ENCODE results near the gene KLHL29.

KLHL29 gene

DNA sequence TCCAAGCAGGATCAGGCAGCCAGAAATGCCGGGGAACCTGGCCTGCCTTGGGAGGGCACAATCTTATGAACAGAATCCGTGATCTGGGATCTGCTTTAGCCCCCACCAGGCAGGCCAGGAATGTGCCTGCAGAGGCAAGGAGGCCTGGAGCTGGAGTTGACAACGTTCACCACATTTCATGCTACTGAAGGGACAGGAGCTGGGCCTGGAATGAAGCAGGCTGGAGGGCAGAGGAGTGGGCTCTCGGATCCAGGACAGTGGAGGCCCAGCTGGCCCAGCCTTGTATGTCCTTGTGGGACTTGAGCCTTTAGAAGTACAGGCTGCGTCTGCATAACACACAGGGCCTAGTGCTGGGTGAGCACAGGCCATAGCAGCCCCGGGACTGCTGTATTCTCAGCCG, 91.8 kb downstream of the KLHL29 start:
- H3K4me1 ChIP-seq (ENCODE audit: control insufficient read depth, insufficient read depth, low read length) = peaks cover 25% of the 10 kb centered on the region
- H3K9me3 ChIP-seq (ENCODE audit: control insufficient read depth, insufficient read depth, low read length) = no peaks in the 10 kb centered on the region
- H3K4me3 ChIP-seq (ENCODE audit: low read depth, low read length) = no peak overlapping the region
- H3K9ac ChIP-seq (ENCODE audit: low read depth, low read length) = no peak overlapping the region
- peaks cover 5% of the 10 kb centered on the region for H3K27me3 ChIP-seq (ENCODE audit: control insufficient read depth, insufficient read depth, low read length)
- H3K36me3 ChIP-seq (ENCODE audit: control insufficient read depth, insufficient read depth, low read length) = no peaks in the 10 kb centered on the region

DNA sequence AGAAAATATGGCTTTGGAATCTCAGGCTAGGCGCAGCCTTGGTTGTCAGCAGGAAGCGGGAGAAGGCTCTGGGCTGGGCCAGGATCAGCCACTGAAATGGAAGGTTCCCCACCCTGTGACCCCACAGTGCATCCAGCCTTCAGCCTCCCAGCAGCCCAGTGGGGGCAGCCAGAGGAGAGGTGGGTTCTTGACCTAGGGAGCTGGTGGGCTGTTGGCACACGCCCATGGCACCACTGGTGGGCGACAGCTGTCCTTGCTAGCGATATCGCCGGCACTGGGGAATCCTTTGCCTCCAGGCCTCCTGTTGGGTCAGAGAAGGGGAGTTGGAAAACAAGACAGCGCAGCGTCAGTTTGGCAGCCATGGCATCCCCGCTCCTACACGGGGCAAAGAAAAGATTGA, 92.4 kb downstream of the KLHL29 start:
- H3K4me1 ChIP-seq (ENCODE audit: control insufficient read depth, insufficient read depth, low read length) = peaks cover 25% of the 10 kb centered on the region
- no peak overlapping the region for H3K4me3 ChIP-seq (ENCODE audit: low read depth, low read length)
- H3K27me3 ChIP-seq (ENCODE audit: control insufficient read depth, insufficient read depth, low read length) = peaks cover 5% of the 10 kb centered on the region
- no peaks in the 10 kb centered on the region for H3K9me3 ChIP-seq (ENCODE audit: control insufficient read depth, insufficient read depth, low read length)
- H3K9ac ChIP-seq (ENCODE audit: low read depth, low read length) = no peak overlapping the region
- no peaks in the 10 kb centered on the region for H3K36me3 ChIP-seq (ENCODE audit: control insufficient read depth, insufficient read depth, low read length)

DNA sequence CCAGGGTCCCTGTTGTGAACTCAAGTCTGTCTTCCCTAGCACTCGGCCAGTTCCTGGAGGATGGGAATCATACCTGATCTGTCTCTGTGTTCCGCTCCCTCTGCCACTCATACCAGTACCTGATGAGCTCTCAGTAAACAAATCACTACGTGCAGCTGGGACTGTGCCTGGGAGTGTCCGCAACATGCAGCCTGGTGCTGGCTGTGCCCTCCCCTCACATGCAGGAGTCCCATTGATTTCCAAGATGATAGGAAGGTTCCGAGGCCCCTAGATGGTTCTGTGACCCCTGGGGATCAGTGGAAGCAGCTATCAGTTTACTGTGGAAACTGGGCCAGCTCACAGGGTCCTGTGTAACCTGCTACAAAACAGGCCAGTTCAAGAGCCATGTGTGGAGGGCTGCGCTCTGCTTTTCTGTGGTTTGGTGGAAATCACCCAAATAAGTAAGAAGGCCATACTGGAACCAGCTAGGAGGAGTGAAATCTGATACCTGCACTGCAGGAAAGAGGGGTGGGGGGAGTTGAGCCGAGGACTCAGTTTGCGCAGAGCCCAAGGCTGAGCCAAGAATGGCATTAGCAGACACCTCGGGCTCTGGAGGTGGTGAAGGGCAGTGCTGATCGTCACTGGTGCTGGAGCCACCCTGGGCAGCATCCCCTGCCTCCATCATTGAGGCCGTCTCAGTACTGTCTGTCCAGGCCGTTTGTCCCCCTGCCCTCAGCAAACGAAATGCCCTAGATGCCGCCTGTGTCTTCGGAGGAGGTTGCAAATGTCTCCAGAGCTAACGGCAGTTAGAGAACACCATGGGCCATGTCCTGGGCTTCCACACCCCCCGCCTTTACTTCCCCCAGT, 93.3 kb downstream of the KLHL29 start:
- Histone ChIP-seq H3K4me3 (ENCODE audit: low read depth, low read length) (no peak overlapping the region), H3K27me3 (ENCODE audit: control insufficient read depth, insufficient read depth, low read length) (peaks cover 5% of the 10 kb centered on the region), H3K36me3 (ENCODE audit: control insufficient read depth, insufficient read depth, low read length) (no peaks in the 10 kb centered on the region), H3K4me1 (ENCODE audit: control insufficient read depth, insufficient read depth, low read length) (peaks cover 25% of the 10 kb centered on the region), H3K9ac (ENCODE audit: low read depth, low read length) (no peak overlapping the region), H3K9me3 (ENCODE audit: control insufficient read depth, insufficient read depth, low read length) (no peaks in the 10 kb centered on the region)

DNA sequence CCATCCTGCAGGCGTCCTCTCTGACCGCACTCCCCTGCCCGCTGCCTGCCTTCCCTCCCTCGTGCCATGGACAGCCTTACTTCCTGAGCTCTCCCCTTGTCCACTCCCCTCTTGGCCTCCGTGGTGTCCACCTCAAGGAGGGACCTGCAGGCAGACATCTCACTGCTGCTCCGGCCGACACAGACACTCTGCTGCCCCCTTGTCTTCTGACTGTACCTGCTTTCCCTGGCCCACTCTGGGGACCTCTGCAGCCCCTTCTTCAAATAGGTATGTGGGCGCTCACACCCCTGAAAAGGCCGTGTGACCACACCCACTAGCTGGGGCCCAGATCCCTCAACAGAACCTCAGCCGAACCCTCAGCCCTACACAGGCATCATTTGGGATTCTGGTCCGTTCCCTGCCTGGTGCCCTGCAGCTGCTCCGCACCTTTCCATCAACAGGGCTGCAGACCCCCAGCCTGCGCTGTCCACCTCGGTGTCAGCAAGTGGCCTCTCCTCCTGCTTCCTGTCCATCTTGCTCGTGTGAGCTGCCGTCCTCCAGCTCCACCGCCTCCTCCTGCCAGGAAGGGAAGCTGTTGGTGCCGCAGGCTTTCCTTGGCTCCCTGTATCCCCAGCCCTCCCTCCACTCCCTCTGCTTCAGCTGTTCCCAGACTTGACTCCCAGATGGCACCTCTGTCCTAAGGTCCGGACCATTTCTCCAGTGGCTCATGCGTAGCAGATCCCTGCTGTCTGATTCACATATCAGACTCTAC, 94.1 kb downstream of the KLHL29 start:
- H3K9me3 ChIP-seq (ENCODE audit: control insufficient read depth, insufficient read depth, low read length) = no peaks in the 10 kb centered on the region
- no peaks in the 10 kb centered on the region for H3K36me3 ChIP-seq (ENCODE audit: control insufficient read depth, insufficient read depth, low read length)
- H3K27me3 ChIP-seq (ENCODE audit: control insufficient read depth, insufficient read depth, low read length) = no peaks in the 10 kb centered on the region
- no peak overlapping the region for H3K4me3 ChIP-seq (ENCODE audit: low read depth, low read length)
- peaks cover 25% of the 10 kb centered on the region for H3K4me1 ChIP-seq (ENCODE audit: control insufficient read depth, insufficient read depth, low read length)
- H3K9ac ChIP-seq (ENCODE audit: low read depth, low read length) = no peak overlapping the region

DNA sequence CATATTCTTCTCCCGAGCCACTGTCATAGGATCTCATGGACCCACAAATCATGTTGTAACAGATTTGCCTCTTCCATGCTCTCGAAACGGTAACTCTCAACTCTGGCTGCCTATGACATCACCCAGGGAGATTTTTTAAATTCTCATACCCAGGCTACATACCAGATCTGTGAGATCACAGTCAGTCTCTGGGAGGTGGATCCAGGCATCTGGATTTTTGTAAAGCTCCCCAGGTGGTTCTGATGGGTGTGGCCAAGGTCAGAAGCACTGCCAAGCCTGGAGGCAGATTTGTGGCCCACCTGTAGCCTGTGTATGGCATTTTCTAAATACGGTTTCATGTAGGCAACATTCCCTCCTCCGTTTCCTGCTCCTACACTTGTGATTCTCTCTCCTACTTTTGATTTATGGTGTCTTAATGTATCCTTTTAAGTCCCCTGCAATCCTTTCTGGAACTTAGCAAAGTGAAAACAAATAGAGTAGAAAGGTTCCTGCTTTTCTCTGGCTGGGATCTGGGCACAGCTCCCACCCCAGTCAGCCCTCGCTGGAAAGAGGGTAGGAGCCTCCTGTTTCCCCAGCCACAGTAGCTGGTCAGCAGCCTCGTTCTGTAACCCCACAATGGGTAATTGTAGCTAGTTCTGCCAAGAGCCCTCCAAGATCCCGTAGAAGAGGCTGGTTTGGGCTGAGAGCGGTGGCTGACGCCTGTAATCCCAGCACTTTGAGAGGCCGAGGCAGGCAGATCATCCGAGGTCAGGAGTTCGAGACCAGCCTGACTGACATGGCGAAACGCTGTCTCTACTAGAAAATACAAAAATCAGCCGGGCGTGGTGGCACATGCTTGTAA, 96.2 kb downstream of the KLHL29 start:
- no peaks in the 10 kb centered on the region for H3K36me3 ChIP-seq (ENCODE audit: control insufficient read depth, insufficient read depth, low read length)
- H3K4me3 ChIP-seq (ENCODE audit: low read depth, low read length) = no peak overlapping the region
- no peaks in the 10 kb centered on the region for H3K9me3 ChIP-seq (ENCODE audit: control insufficient read depth, insufficient read depth, low read length)
- no peak overlapping the region for H3K9ac ChIP-seq (ENCODE audit: low read depth, low read length)
- no peaks in the 10 kb centered on the region for H3K27me3 ChIP-seq (ENCODE audit: control insufficient read depth, insufficient read depth, low read length)
- H3K4me1 ChIP-seq (ENCODE audit: control insufficient read depth, insufficient read depth, low read length) = peaks cover 14% of the 10 kb centered on the region

DNA sequence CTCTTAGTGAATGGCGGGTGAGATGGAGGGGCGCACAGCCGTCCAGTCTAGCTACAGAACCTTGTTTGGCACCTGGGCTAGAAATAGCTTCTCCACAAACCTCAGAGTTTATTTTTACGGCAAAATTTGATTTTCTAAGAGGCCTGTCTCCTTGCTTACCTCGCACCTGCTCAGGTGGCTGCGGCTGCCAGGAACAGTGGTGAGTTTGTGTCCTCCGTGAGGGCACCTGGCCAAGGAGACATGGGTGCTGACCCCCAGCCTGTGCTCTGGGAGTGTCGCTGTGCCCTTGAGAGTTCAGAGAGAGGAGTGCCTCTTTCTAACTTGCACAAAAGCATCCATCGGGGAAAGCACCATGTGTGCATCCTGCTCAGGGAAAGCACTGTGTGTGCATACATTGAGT, 97.2 kb downstream of the KLHL29 start:
- Histone ChIP-seq H3K27me3 (ENCODE audit: control insufficient read depth, insufficient read depth, low read length) (no peaks in the 10 kb centered on the region), H3K4me1 (ENCODE audit: control insufficient read depth, insufficient read depth, low read length) (peaks cover 14% of the 10 kb centered on the region), H3K9me3 (ENCODE audit: control insufficient read depth, insufficient read depth, low read length) (no peaks in the 10 kb centered on the region), H3K4me3 (ENCODE audit: low read depth, low read length) (no peak overlapping the region), H3K36me3 (ENCODE audit: control insufficient read depth, insufficient read depth, low read length) (no peaks in the 10 kb centered on the region), H3K9ac (ENCODE audit: low read depth, low read length) (no peak overlapping the region)

DNA sequence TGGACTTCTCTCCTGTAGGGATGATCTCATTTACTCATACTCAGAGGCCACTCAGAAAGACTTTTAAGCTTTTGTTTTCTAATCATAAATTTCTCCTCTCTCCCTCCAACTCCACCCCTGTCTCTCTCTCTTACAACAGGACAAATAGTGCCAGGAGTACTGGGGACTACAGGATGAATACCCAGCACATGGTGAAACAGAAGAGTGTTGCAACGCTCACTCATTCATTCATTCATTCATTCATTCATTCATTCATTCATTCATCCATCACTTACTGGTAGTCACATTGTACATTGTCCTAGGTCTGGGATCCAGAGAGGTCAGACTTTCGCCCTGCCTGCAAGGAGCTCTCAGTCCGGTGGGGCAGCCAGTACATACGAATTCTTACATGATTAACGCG, 97.6 kb downstream of the KLHL29 start:
- no peak overlapping the region for H3K4me3 ChIP-seq (ENCODE audit: low read depth, low read length)
- H3K36me3 ChIP-seq (ENCODE audit: control insufficient read depth, insufficient read depth, low read length) = no peaks in the 10 kb centered on the region
- peaks cover 14% of the 10 kb centered on the region for H3K4me1 ChIP-seq (ENCODE audit: control insufficient read depth, insufficient read depth, low read length)
- H3K9ac ChIP-seq (ENCODE audit: low read depth, low read length) = no peak overlapping the region
- H3K9me3 ChIP-seq (ENCODE audit: control insufficient read depth, insufficient read depth, low read length) = no peaks in the 10 kb centered on the region
- no peaks in the 10 kb centered on the region for H3K27me3 ChIP-seq (ENCODE audit: control insufficient read depth, insufficient read depth, low read length)

DNA sequence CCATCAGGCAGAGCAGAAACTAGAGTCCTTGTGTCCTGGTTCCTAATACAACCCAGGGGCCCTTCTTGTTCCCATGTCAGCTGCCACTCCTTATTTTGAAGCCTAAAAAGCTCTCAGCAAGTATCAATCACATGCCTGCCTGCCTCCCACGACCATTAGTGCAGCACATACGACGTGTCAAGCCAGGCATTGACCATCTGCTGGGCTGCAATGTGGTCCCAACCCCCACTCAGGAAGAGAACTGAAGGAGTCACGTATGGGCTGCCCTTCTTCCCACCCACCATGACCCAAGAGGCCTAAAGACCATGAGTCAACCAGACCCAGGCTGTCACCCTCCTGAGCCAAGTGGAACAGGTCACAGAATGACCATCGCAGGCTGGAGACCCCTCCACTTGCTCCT, 98.8 kb downstream of the KLHL29 start:
- Histone ChIP-seq H3K27me3 (ENCODE audit: control insufficient read depth, insufficient read depth, low read length) (no peaks in the 10 kb centered on the region), H3K4me1 (ENCODE audit: control insufficient read depth, insufficient read depth, low read length) (peaks cover 6% of the 10 kb centered on the region), H3K9me3 (ENCODE audit: control insufficient read depth, insufficient read depth, low read length) (no peaks in the 10 kb centered on the region), H3K36me3 (ENCODE audit: control insufficient read depth, insufficient read depth, low read length) (no peaks in the 10 kb centered on the region), H3K9ac (ENCODE audit: low read depth, low read length) (no peak overlapping the region), H3K4me3 (ENCODE audit: low read depth, low read length) (no peak overlapping the region)

DNA sequence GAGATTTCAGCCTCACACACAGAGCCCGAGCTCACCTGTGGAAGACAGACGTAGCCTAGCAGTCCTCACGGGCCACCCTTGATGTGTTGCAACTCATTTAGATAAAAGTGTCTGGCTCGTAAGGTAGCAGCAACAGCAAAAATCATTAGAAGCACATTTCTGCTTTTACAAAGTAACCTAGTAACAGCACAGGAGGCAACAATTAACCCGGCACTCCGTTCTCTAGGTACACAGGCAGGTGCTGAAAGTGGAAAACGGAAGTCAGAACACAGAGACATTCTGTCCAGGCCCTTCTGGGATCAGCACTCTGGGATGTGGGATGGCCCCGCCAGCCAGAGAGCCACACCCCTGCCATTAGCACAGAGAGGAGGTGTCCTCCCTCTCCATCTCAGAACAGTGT, 99.3 kb downstream of the KLHL29 start:
- Histone ChIP-seq H3K4me3 (ENCODE audit: low read depth, low read length) (no peak overlapping the region), H3K9me3 (ENCODE audit: control insufficient read depth, insufficient read depth, low read length) (no peaks in the 10 kb centered on the region), H3K36me3 (ENCODE audit: control insufficient read depth, insufficient read depth, low read length) (no peaks in the 10 kb centered on the region), H3K4me1 (ENCODE audit: control insufficient read depth, insufficient read depth, low read length) (peaks cover 6% of the 10 kb centered on the region), H3K27me3 (ENCODE audit: control insufficient read depth, insufficient read depth, low read length) (no peaks in the 10 kb centered on the region), H3K9ac (ENCODE audit: low read depth, low read length) (no peak overlapping the region)

DNA sequence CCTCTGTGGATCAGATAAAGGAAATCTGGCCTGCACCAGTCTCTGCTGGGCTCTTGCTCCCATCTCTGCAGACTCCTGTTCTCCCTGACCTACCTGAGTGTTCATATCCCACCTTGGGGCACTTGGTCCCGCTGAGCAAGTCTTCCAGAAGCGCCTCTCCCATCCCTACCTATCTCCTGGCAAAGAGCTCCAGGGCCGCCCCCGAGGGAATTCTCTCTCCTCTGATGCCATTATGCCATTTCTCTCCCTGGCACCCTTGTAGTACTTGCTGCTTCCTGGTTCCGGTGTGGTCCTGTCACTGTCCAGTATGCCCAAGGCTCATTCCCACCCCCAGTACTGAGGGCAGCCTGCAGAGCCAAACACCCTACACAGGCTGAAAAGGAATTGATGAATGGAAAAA, 99.8 kb downstream of the KLHL29 start:
- Histone ChIP-seq H3K4me1 (ENCODE audit: control insufficient read depth, insufficient read depth, low read length) (peaks cover 6% of the 10 kb centered on the region), H3K9me3 (ENCODE audit: control insufficient read depth, insufficient read depth, low read length) (no peaks in the 10 kb centered on the region), H3K4me3 (ENCODE audit: low read depth, low read length) (no peak overlapping the region), H3K27me3 (ENCODE audit: control insufficient read depth, insufficient read depth, low read length) (no peaks in the 10 kb centered on the region), H3K36me3 (ENCODE audit: control insufficient read depth, insufficient read depth, low read length) (no peaks in the 10 kb centered on the region), H3K9ac (ENCODE audit: low read depth, low read length) (no peak overlapping the region)

DNA sequence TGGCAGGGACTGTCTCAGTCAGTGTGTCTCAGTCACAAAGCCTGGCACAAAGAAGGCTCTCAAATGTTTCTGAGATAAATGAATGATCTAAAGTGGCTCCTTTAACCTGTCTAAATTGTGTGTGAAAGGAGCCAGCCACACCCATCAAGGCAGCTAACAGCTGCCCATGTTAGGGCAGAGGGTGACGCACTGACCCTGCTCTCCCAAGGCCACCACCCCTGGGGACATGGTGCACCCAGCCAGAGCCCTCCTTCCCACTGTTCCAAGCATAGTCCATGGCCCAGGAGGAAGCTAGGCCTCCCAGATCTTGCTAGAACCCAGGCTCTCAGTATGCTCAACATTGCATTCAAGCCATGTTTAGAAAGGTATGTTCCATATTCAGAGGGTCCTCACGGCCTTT, 100.3 kb downstream of the KLHL29 start:
- H3K4me3 ChIP-seq (ENCODE audit: low read depth, low read length) = no peak overlapping the region

More for the DNA sequence above, 100.3 kb downstream of the KLHL29 start:
- H3K4me1 ChIP-seq (ENCODE audit: control insufficient read depth, insufficient read depth, low read length) = peaks cover 6% of the 10 kb centered on the region
- H3K27me3 ChIP-seq (ENCODE audit: control insufficient read depth, insufficient read depth, low read length) = no peaks in the 10 kb centered on the region
- no peaks in the 10 kb centered on the region for H3K36me3 ChIP-seq (ENCODE audit: control insufficient read depth, insufficient read depth, low read length)
- H3K9me3 ChIP-seq (ENCODE audit: control insufficient read depth, insufficient read depth, low read length) = no peaks in the 10 kb centered on the region
- no peak overlapping the region for H3K9ac ChIP-seq (ENCODE audit: low read depth, low read length)
